Naive thymus-derived CD4-positive, alpha-beta T cell (primary cell): ENCODE measurements around the gene SPTA1. TPM values are rescaled to one million over a fixed set of nuclear protein-coding genes. Genes with fewer than 3 reads are reported as not detected.

Experiments used
- ATAC-seq: fragments of 150-1000 bp; cut with Tn5 transposase; 2 replicates; pipeline ENCODE4 v1.10.0; 2021; ENCODE audit warnings: mild to moderate bottlenecking, moderate library complexity
- CTCF ChIA-PET: fragments of 350-600 bp; sonication (Branson Sonifier 250); formaldehyde crosslinking; loops from one replicate; lab custom pipeline; 2021; ENCODE audit warnings: antibody characterized with exemption; lab: Charles Lee
- POLR2A ChIA-PET: fragments of 350-600 bp; sonication (Branson Sonifier 250); formaldehyde crosslinking; loops from one replicate; lab custom pipeline; 2021; ENCODE audit warnings: antibody characterized with exemption, inconsistent platforms; lab: Charles Lee
- DNase-seq, 9 donors: peaks; one replicate each; pipeline versions ENCODE4 v3.0.0 to v3.0.0-alpha.2; 2020 to 2022; ENCODE audit warnings: mixed read lengths in 1 of 9
- H3K27ac ChIP-seq: one replicate; pipeline ENCODE4 v1.7.0; 2013; ENCODE audit warnings: mild to moderate bottlenecking, low read depth, low read length, moderate library complexity
- H3K27me3 ChIP-seq, 2 donors: one replicate each; pipeline ENCODE4 v1.7.0; 2013; ENCODE audit warnings: low read length in 2 of 2, mild to moderate bottlenecking in 2 of 2, moderate library complexity in 2 of 2; ENCODE audit not compliant: control insufficient read depth in 2 of 2, insufficient read depth in 2 of 2
- H3K36me3 ChIP-seq, 3 experiments: 1 replicate in 2 of 3; 2 replicates in 1 of 3; pipeline ENCODE4 v1.7.0; 2013; ENCODE audit warnings: low read length in 3 of 3, mild to moderate bottlenecking in 3 of 3, moderate library complexity in 1 of 3; ENCODE audit not compliant: insufficient read depth in 3 of 3, control insufficient read depth in 2 of 3
- H3K4me1 ChIP-seq, 2 donors: one replicate each; pipeline ENCODE4 v1.7.0; 2013; ENCODE audit warnings: low read length in 2 of 2, mild to moderate bottlenecking in 2 of 2, moderate library complexity in 1 of 2; ENCODE audit not compliant: control insufficient read depth in 2 of 2, insufficient read depth in 2 of 2
- H3K4me3 ChIP-seq: 2 replicates; pipeline ENCODE4 v1.7.0; 2013; ENCODE audit warnings: mild to moderate bottlenecking, low read length
- H3K9me3 ChIP-seq, 3 experiments: 1 replicate in 2 of 3; 2 replicates in 1 of 3; pipeline ENCODE4 v1.7.0; 2013; ENCODE audit warnings: low read length in 3 of 3; ENCODE audit not compliant: control insufficient read depth in 2 of 3
- H3K27ac Mint-ChIP-seq, 9 donors: one replicate each; pipeline ENCODE4 v1.8.0; 2020 to 2022; ENCODE audit warnings: mixed read lengths in 9 of 9, mild to moderate bottlenecking in 8 of 9, moderate library complexity in 5 of 9, inconsistent platforms in 2 of 9
- H3K27me3 Mint-ChIP-seq, 5 donors: one replicate each; pipeline ENCODE4 v1.8.0; 2021 to 2022; ENCODE audit warnings: mixed read lengths in 5 of 5, mild to moderate bottlenecking in 1 of 5
- H3K36me3 Mint-ChIP-seq, 5 donors: one replicate each; pipeline ENCODE4 v1.8.0; 2020 to 2022; ENCODE audit warnings: mixed read lengths in 5 of 5, mild to moderate bottlenecking in 3 of 5, inconsistent platforms in 1 of 5
- H3K4me1 Mint-ChIP-seq, 7 donors: one replicate each; pipeline ENCODE4 v1.8.0; 2020 to 2022; ENCODE audit warnings: mixed read lengths in 7 of 7, mild to moderate bottlenecking in 3 of 7, inconsistent platforms in 1 of 7
- H3K4me3 Mint-ChIP-seq, 10 donors: one replicate each; pipeline ENCODE4 v1.8.0; 2020 to 2022; ENCODE audit warnings: mild to moderate bottlenecking in 10 of 10, mixed read lengths in 10 of 10, moderate library complexity in 6 of 10, inconsistent platforms in 2 of 10
- H3K9me3 Mint-ChIP-seq, 11 donors: one replicate each; pipeline ENCODE4 v1.8.0; 2020 to 2022; ENCODE audit warnings: mixed read lengths in 11 of 11, mild to moderate bottlenecking in 4 of 11, inconsistent platforms in 1 of 11, moderate library complexity in 1 of 11
- intact Hi-C, 2 donors: fragments of 100-400 bp; cut with micrococcal nuclease; formaldehyde crosslinking; loops; one replicate each; pipeline ENCODE4 v1.15.1; 2023
- polyA plus RNA-seq, 2 donors: library from polyadenylated mRNA; unstranded; fragments of 300-500 nt; fragmentation: Illumina TruSeq; gene quantifications; one replicate each; pipeline ENCODE4 v1.2.3, GENCODE V29; 2021
- total RNA-seq, 6 experiments: library from RNA in 5 of 6; stranded (reverse) in 5 of 6; gene quantifications; 1 replicate in 5 of 6; 2 replicates in 1 of 6; pipeline ENCODE4 v1.2.3 and lab custom pipeline; 2021 to 2026

Gene SPTA1
- total RNA-seq: not detected
- polyA plus RNA-seq: not detected
- total RNA-seq (lab: John Stamatoyannopoulos, UW): not detected

DNA sequence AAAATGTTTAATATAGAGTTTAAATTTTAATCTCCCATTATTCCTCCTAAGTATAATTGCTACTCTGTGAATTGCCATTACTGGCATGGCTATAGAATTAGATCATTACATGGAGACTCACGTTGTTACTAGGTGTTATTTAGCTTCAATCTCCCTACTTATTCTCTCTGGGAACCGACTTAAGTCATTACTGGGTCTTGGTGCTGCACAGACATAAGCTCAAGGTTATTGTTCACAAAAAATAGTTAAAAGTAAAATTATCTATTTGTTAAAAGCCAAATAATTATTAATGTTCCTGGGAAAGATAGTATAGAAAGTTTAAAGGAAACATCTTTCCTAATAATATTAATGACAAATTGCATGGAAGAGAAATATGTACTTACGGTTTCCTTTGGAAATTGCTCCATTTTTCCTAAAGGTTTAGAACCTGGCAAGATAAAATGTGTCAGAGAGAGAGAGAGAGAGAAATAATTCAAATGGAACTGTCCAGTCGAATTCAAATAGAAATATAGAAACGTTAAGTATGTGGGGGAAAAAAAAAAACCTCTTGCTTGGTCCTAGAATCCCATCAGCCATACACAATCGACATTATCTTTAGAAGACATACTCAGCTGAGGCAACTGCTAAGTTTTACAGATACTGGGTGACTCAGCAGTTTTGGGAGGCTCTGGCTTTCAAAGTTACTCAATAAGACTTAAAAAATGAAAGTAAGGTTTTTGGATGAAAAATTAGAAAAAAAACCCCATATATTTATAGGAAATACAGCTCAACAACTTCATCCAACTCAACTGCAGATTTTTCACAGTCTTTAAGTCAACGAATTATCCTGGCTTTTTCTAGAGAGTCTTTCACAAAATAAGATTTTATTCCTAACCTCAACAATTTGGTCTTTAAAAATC is at the start of gene SPTA1:
TSS of gene SPTA1 (minus strand) at position 605 of the 899 bp plus-strand sequence. CDS start at position 407, 198 bp downstream.
- H3K27me3 ChIP-seq: peaks cover 0 to 2% of the 10 kb centered on the region in 2 donors

DNA sequence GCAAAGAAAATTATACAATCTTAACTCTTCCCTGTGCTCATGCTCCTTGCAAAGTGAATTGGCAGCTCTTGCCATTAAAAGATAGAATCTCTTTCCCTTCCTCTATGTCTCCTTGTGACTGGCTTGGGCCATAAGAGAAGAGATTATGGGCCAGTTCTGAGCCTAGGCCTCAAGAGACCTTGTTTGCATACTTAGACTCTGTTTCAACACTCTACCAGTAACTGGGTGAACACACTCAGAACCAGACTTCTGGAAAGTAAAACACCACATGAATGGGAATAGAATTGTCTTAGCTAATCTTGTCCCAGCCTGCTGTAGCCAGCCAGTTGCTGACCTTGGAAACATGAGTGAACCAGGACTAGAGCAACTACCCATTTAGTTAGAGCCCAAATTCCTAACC is 49.3 kb upstream of the SPTA1 start:
- Mint-ChIP-seq H3K27me3 (peaks cover 14 to 22% (median 17%) of the 10 kb centered on the region in 5 donors), H3K4me1 (no peaks in the 10 kb centered on the region), H3K36me3 (no peaks in the 10 kb centered on the region), H3K4me3 (no peak overlapping the region), H3K27ac (no peak overlapping the region), H3K9me3 (no peaks in the 10 kb centered on the region)
- Histone ChIP-seq H3K4me1 (no peaks in the 10 kb centered on the region), H3K27me3 (peaks cover 0 to 5% of the 10 kb centered on the region in 2 donors), H3K27ac (no peak overlapping the region), H3K4me3 (no peak overlapping the region), H3K36me3 (no peaks in the 10 kb centered on the region), H3K9me3 (no peaks in the 10 kb centered on the region)
- ATAC-seq: no peak
- intact Hi-C loops: no loop called here
- no peak for DNase-seq
- ChIA-PET POLR2A (no interaction called here), CTCF (no interaction called here)

More for the DNA sequence above, at the start of gene SPTA1:
- DNase-seq (no peak), ATAC-seq (no peak)
- Mint-ChIP-seq H3K4me1 (peaks cover 0 to 6% (median 0%) of the 10 kb centered on the region in 7 donors), H3K4me3 (no peak within 1 kb of the TSS), H3K9me3 (peaks cover 0 to 4% (median 0%) of the 10 kb centered on the region in 11 donors), H3K27ac (no peak within 1 kb of the TSS), H3K27me3 (peaks cover 21 to 39% (median 26%) of the 10 kb centered on the region in 5 donors), H3K36me3 (no peaks in the 10 kb centered on the region)
- Histone ChIP-seq H3K27ac (no peak within 1 kb of the TSS), H3K9me3 (no peaks in the 10 kb centered on the region), H3K4me1 (no peaks in the 10 kb centered on the region), H3K4me3 (no peak within 1 kb of the TSS), H3K36me3 (no peaks in the 10 kb centered on the region)
- intact Hi-C loops: no loop called here
- ChIA-PET POLR2A (interaction anchor here (0.6 kb wide), 1 partner anchor 10 kb away, joined by 4 read pairs; no protein-coding TSS in a partner anchor), CTCF (no interaction called here)

DNA sequence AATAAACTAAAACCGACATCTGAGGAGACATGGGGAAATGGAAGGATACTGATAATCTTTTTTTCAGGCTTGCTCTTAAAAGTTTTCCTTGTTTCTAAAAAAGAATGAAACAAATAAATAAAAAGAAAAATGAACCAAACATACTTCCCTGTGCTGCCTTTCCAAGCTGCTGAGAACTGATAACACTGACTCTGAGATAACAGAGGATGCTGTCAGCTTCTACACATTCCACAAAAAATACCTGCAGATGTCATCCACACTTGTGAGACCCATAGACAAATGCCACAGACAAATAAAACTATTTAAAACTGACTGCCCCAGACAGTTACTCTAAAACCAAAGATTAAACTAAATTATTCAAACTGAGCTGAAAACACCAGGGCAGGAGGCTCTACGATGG is 46.0 kb upstream of the SPTA1 start:
- Mint-ChIP-seq H3K36me3 (no peaks in the 10 kb centered on the region), H3K4me1 (no peaks in the 10 kb centered on the region), H3K27ac (no peak overlapping the region), H3K4me3 (no peak overlapping the region), H3K27me3 (peaks cover 4 to 22% (median 5%) of the 10 kb centered on the region in 5 donors), H3K9me3 (no peaks in the 10 kb centered on the region)
- Histone ChIP-seq H3K4me3 (no peak overlapping the region), H3K27me3 (no peaks in the 10 kb centered on the region), H3K4me1 (no peaks in the 10 kb centered on the region), H3K27ac (no peak overlapping the region), H3K36me3 (no peaks in the 10 kb centered on the region), H3K9me3 (no peaks in the 10 kb centered on the region)
- ATAC-seq: no peak
- intact Hi-C loops: no loop called here
- POLR2A ChIA-PET: no interaction called here
- no peak for DNase-seq
- CTCF ChIA-PET: no interaction called here

DNA sequence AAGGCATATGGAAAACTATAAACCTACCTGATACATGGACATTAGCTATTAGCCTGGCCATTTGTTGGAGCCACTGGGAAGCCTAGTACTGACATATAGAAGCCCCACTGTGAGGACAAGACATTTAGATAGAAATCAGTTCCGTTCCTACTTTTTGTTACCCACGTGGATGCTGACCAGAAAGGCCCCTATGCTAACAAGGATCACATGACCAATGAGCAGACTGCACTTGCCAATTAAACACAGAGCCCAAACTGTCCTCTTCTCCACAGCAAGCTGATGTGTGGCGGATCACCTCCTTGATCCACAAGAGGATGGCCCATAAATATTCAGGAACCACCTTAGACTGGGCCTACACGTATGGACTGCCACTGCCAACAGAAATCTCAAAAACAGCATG is 45.2 kb upstream of the SPTA1 start:
- Histone ChIP-seq H3K27me3 (no peaks in the 10 kb centered on the region), H3K4me1 (no peaks in the 10 kb centered on the region), H3K9me3 (no peaks in the 10 kb centered on the region), H3K27ac (no peak overlapping the region), H3K4me3 (no peak overlapping the region), H3K36me3 (no peaks in the 10 kb centered on the region)
- intact Hi-C loops: no loop called here
- no peak overlapping the region for H3K27ac Mint-ChIP-seq
- ChIA-PET CTCF (no interaction called here), POLR2A (no interaction called here)
- H3K9me3 Mint-ChIP-seq: no peaks in the 10 kb centered on the region
- H3K4me3 Mint-ChIP-seq: no peak overlapping the region
- H3K4me1 Mint-ChIP-seq: no peaks in the 10 kb centered on the region
- DNase-seq (no peak), ATAC-seq (no peak)
- H3K36me3 Mint-ChIP-seq: no peaks in the 10 kb centered on the region
- H3K27me3 Mint-ChIP-seq: peaks cover 5 to 22% (median 5%) of the 10 kb centered on the region in 5 donors

DNA sequence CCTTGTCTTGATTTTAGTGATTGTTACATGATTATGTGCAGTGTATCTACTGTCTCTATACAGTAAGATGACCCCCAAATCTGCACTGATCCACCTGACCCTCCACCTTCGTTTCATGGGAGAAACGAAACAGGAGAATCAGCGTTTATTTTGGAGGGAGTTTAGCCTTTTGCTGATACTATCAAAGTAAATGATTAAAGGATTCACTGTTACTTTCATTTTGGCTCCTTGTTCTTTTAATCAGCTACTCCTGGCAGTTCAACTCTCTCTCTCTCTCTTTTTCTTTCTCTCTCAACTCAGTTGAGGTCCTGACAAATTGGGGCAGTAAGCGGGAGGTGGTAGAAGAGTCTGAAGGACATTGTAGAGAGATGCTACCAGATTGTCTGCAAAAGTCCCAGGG is 43.9 kb upstream of the SPTA1 start:
- Mint-ChIP-seq H3K4me3 (no peak overlapping the region), H3K36me3 (no peaks in the 10 kb centered on the region), H3K27ac (no peak overlapping the region), H3K9me3 (no peaks in the 10 kb centered on the region), H3K4me1 (no peaks in the 10 kb centered on the region), H3K27me3 (peaks cover 5 to 25% (median 9%) of the 10 kb centered on the region in 5 donors)
- H3K27ac ChIP-seq: no peak overlapping the region
- H3K36me3 ChIP-seq: no peaks in the 10 kb centered on the region
- no peaks in the 10 kb centered on the region for H3K27me3 ChIP-seq
- no peak for ATAC-seq
- H3K4me3 ChIP-seq: no peak overlapping the region
- DNase-seq: no peak
- H3K9me3 ChIP-seq: no peaks in the 10 kb centered on the region
- no peaks in the 10 kb centered on the region for H3K4me1 ChIP-seq
- intact Hi-C loops: no loop called here
- ChIA-PET CTCF (no interaction called here), POLR2A (no interaction called here)

DNA sequence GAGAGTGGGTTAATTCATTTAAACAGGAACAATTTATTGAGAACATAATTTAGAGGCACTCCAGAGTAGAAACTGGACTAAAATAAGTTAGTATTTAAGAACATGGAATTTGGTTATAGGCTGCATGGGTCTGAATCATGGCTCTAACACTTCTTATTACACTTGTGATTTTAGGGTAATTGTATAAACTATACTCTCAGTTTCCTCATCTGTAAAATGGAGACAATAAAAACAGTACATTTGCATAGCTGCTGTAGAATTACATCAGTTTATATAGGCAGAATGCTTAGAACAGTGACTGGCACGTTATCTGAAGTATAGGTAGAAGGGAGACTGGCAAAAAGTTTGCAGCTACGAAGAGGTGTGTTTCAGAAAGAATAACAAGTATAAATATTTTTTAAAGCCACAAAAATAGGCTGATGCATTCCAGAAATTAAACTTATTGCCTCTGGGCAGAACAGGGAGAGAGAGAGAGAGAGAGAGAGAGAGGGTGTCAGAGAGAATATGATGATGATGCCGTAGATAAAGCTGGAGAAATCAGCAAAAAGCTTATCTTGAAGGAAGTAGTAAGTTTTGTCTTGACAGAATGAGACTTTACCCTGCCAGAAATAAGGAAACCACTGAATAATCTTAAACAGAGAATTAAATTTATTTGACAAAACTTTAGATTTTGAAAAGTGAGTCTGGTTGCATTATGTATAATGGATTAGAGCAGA is 42.2 kb upstream of the SPTA1 start:
- ATAC-seq (no peak), DNase-seq (no peak)
- no peaks in the 10 kb centered on the region for H3K9me3 Mint-ChIP-seq
- Histone ChIP-seq H3K27ac (no peak overlapping the region), H3K4me1 (no peaks in the 10 kb centered on the region), H3K4me3 (no peak overlapping the region), H3K36me3 (no peaks in the 10 kb centered on the region), H3K9me3 (no peaks in the 10 kb centered on the region), H3K27me3 (no peaks in the 10 kb centered on the region)
- H3K36me3 Mint-ChIP-seq: no peaks in the 10 kb centered on the region
- CTCF ChIA-PET: no interaction called here
- H3K4me3 Mint-ChIP-seq: no peak overlapping the region
- no peaks in the 10 kb centered on the region for H3K4me1 Mint-ChIP-seq
- peaks cover 6 to 23% (median 16%) of the 10 kb centered on the region in 5 donors for H3K27me3 Mint-ChIP-seq
- intact Hi-C loops: no loop called here
- POLR2A ChIA-PET: no interaction called here
- H3K27ac Mint-ChIP-seq: no peak overlapping the region
